Stomach (tissue), 9 donors: ENCODE measurements around the gene RAB9A. TPM values are rescaled to one million over a fixed set of nuclear protein-coding genes. Genes with fewer than 3 reads are reported as not detected.

Source experiments
- DNase-seq, 2 donors: peaks; one replicate each; pipeline versions ENCODE4 v3.0.0 to v3.0.0-alpha.2; 2013 to 2019
- H3K27ac ChIP-seq, 5 donors: fragments of 200-600 bp in 4 of 5; sonication (generic) in 4 of 5; one replicate each; pipeline ENCODE4 v1.5.1; 2013 to 2019; ENCODE audit warnings: mild to moderate bottlenecking in 1 of 5, moderate library complexity in 1 of 5
- H3K27me3 ChIP-seq, 3 donors: fragments of 200-600 bp; sonication (generic); one replicate each; pipeline ENCODE4 v1.5.1; 2017 to 2019; ENCODE audit warnings: mixed run types in 1 of 3
- H3K36me3 ChIP-seq, 4 donors: fragments of 200-600 bp; sonication (generic); 1 replicate in 3 of 4; 2 replicates in 1 of 4; pipeline ENCODE4 v1.5.1; 2016 to 2019
- H3K4me1 ChIP-seq, 4 donors: fragments of 200-600 bp; sonication (generic); one replicate each; pipeline ENCODE4 v1.5.1; 2016 to 2019
- H3K4me3 ChIP-seq, 4 donors: fragments of 200-600 bp; sonication (generic) in 3 of 4; one replicate each; pipeline ENCODE4 v1.5.1; 2016 to 2019; ENCODE audit warnings: mild to moderate bottlenecking in 1 of 4
- H3K9me3 ChIP-seq, 4 donors: fragments of 200-600 bp; sonication (generic); one replicate each; pipeline ENCODE4 v1.5.1; 2016 to 2019
- CTCF ChIP-seq, 7 experiments: fragments of 450-650 bp in 4 of 7; fragments of 200-600 bp in 3 of 7; sonication (generic) in 3 of 7; IDR thresholded peaks; one replicate each; pipeline ENCODE4 v1.5.1; 2016 to 2019; ENCODE audit warnings: antibody characterized with exemption in 7 of 7, control low read depth in 2 of 7, mild to moderate bottlenecking in 1 of 7
- EP300 ChIP-seq: sonication (generic); formaldehyde crosslinking; IDR thresholded peaks from one replicate; pipeline ENCODE4 v1.6.1; 2017; ENCODE audit warnings: antibody characterized with exemption
- POLR2A ChIP-seq, 4 donors: fragments of 450-650 bp; IDR thresholded peaks; one replicate each; pipeline ENCODE4 v1.6.1; 2016; ENCODE audit warnings: antibody characterized with exemption in 4 of 4, control low read depth in 2 of 4, mild to moderate bottlenecking in 1 of 4, moderate library complexity in 1 of 4
- POLR2AphosphoS5 ChIP-seq, 3 donors: sonication (generic); formaldehyde crosslinking; IDR thresholded peaks; one replicate each; pipeline ENCODE4 v1.6.1; 2016; ENCODE audit warnings: antibody characterized with exemption in 3 of 3
- WGBS, 5 donors: extraction: QIAGEN DNeasy Blood & Tissue Kit in 3 of 5; methylation state at CpG; one replicate each; pipeline versions ENCODE4 v1.1.5 to v1.1.7; 2013 to 2018; 5-methylcytosine and 5-hydroxymethylcytosine counted together
- intact Hi-C: fragments of 100-400 bp; cut with DNase I; formaldehyde crosslinking; loops from one replicate; pipeline ENCODE4 v1.15.1; 2023; ENCODE audit warnings: low total_unique reads
- polyA plus RNA-seq, 3 donors: library from polyadenylated mRNA; stranded (reverse); fragments of 200-250 nt; gene quantifications; one replicate each; pipeline ENCODE4 v1.2.3, GENCODE V29; 2013
- total RNA-seq, 5 donors: library from RNA; depleted of rRNA; stranded (reverse); fragments of >200 nt; gene quantifications; one replicate each; pipeline versions ENCODE4 v1.1.0 to v1.2.3, GENCODE V29; 2014 to 2016
- donor health status: healthy with polysubstance abuse.
- donor health status: Bipolar disorder and iron deficiency.
- donor health status: healthy.

RAB9A gene
- total and polyA plus RNA-seq, 8 donors, result 2.6 to 55.1 (median 12.9) TPM

- peaks cover 3 to 47% (median 18%) of the 10 kb centered on the region in 4 donors for H3K4me1 ChIP-seq
- H3K9me3 ChIP-seq, result no peaks in the 10 kb centered on the region
- no peak overlapping the region for H3K4me3 ChIP-seq
- 75 to 86% (median 83%) methylated on average over 5 of the region's 5 CpGs for WGBS, 5 donors
- H3K27ac ChIP-seq, result no peak overlapping the region
- no peaks in the 10 kb centered on the region for H3K36me3 ChIP-seq
- no peaks in the 10 kb centered on the region for H3K27me3 ChIP-seq
- intact Hi-C loops, result no loop called here
- no peak for TF ChIP-seq CTCF (IDR thresholded peaks at IDR 0.05)
- TF ChIP-seq EP300, result no peak
- TF ChIP-seq POLR2AphosphoS5 (IDR thresholded peaks at IDR 0.05), result no peak
- no peak for DNase-seq
Observed at GRCh38 chrX:13702111-13702789, 13.3 kb downstream of the RAB9A start.

GRCh38 chrX:13703135-13703534 lies 14.2 kb downstream of the RAB9A start:
- no peak for DNase-seq
- 72 to 87% (median 77%) methylated on average over 3 of the region's 3 CpGs for WGBS, 5 donors
- Histone ChIP-seq H3K36me3 (peaks cover 0 to 7% (median 1%) of the 10 kb centered on the region in 4 donors), H3K27ac (no peak overlapping the region), H3K27me3 (no peaks in the 10 kb centered on the region), H3K4me1 (peaks cover 3 to 40% (median 18%) of the 10 kb centered on the region in 4 donors), H3K4me3 (no peak overlapping the region), H3K9me3 (no peaks in the 10 kb centered on the region)
- intact Hi-C loops, result no loop called here
- no peak for TF ChIP-seq CTCF (IDR thresholded peaks at IDR 0.05)
- no peak for TF ChIP-seq POLR2A (IDR thresholded peaks at IDR 0.05)
- TF ChIP-seq POLR2AphosphoS5 (IDR thresholded peaks at IDR 0.05), result no peak
- TF ChIP-seq EP300, result no peak

- Histone ChIP-seq H3K4me3 (no peak overlapping the region), H3K4me1 (peaks cover 3 to 35% (median 18%) of the 10 kb centered on the region in 4 donors), H3K36me3 (peaks cover 0 to 10% (median 4%) of the 10 kb centered on the region in 4 donors), H3K9me3 (no peaks in the 10 kb centered on the region), H3K27ac (no peak overlapping the region), H3K27me3 (no peaks in the 10 kb centered on the region)
- 59 to 76% (median 66%) methylated on average over 3 of the region's 3 CpGs for WGBS, 5 donors
- TF ChIP-seq EP300, result no peak
- no peak for TF ChIP-seq CTCF (IDR thresholded peaks at IDR 0.05)
- TF ChIP-seq POLR2AphosphoS5 (IDR thresholded peaks at IDR 0.05), result no peak
- no peak for TF ChIP-seq POLR2A (IDR thresholded peaks at IDR 0.05)
- intact Hi-C loops, result no loop called here
- DNase-seq, result no peak
Observed at GRCh38 chrX:13703589-13703988, 14.7 kb downstream of the RAB9A start.

GRCh38 chrX:13711141-13711540 lies 22.2 kb downstream of the RAB9A start:
- TF ChIP-seq POLR2AphosphoS5 (IDR thresholded peaks at IDR 0.05), result no peak
- intact Hi-C loops, result no loop called here

GRCh38 chrX:13716455-13716854 lies 27.5 kb downstream of the RAB9A start:
- 85 to 94% (median 89%) methylated on average over 9 of the region's 9 CpGs for WGBS, 5 donors

More at GRCh38 chrX:13711141-13711540, 22.2 kb downstream of the RAB9A start:
- Histone ChIP-seq H3K9me3 (no peaks in the 10 kb centered on the region), H3K27me3 (no peaks in the 10 kb centered on the region), H3K4me3 (no peak overlapping the region), H3K27ac (no peak overlapping the region), H3K4me1 (no peaks in the 10 kb centered on the region), H3K36me3 (peaks cover 0 to 66% (median 48%) of the 10 kb centered on the region in 4 donors)
- DNase-seq, result no peak
- WGBS, 5 donors, result 54 to 86% (median 60%) methylated on average over 4 of the region's 4 CpGs

More at GRCh38 chrX:13716455-13716854, 27.5 kb downstream of the RAB9A start:
- intact Hi-C loops, result no loop called here
- TF ChIP-seq POLR2AphosphoS5 (IDR thresholded peaks at IDR 0.05) (no peak), POLR2A (IDR thresholded peaks at IDR 0.05) (no peak), EP300 (no peak), CTCF (IDR thresholded peaks at IDR 0.05) (no peak)
- H3K36me3 ChIP-seq, result peaks cover 0 to 77% (median 46%) of the 10 kb centered on the region in 4 donors
- no peaks in the 10 kb centered on the region for H3K9me3 ChIP-seq
- DNase-seq, result no peak
- H3K27ac ChIP-seq, result no peak overlapping the region
- H3K4me3 ChIP-seq, result no peak overlapping the region
- peaks cover 0 to 17% (median 4%) of the 10 kb centered on the region in 4 donors for H3K4me1 ChIP-seq
- H3K27me3 ChIP-seq, result no peaks in the 10 kb centered on the region
